Measurements from ENCODE around the gene INHBE.

Gene INHBE

GRCh38 chr12:57455374-57456144 is 452 bp downstream of the INHBE start:
- H3K4me1 ChIP-seq (ENCODE audit: control insufficient read depth, insufficient read depth, low read length): peaks cover 10% of the 10 kb centered on the region
- no peaks in the 10 kb centered on the region for H3K36me3 ChIP-seq (ENCODE audit: control insufficient read depth in 2 of 2, insufficient read depth in 1 of 2, low read length in 2 of 2)
- POLR2A ChIA-PET: interaction anchor here (0.5 to 1.4 kb wide), 11 partner anchors 13 to 226 kb away, joined by 3 to 10 read pairs (median 4); partner anchors contain the start of gene SHMT2
- CTCF ChIA-PET: interaction anchor here (0.6 to 9.7 kb wide), 35 partner anchors 9 to 304 kb away, joined by 3 to 219 read pairs (median 5); partner anchors contain the start of genes INHBC, NXPH4 and SHMT2
- peak overlapping the region; percentile 49; the same call in 1 of the 2 replicates for H3K27ac ChIP-seq (ENCODE audit: extremely low read depth, low read depth, low read length)
- TF ChIP-seq ZNF830 (tag by site-specific recombination; IDR thresholded peaks at IDR 0.05; ENCODE audit: low read depth): no peak
- peak; percentile 36; the same call in 1 of the 2 replicates for TF ChIP-seq KLF9 (tag by site-specific recombination; IDR thresholded peaks at IDR 0.05; ENCODE audit: low read depth)
- no peak for TF ChIP-seq ZFP41 (tag by site-specific recombination; IDR thresholded peaks at IDR 0.05; ENCODE audit: borderline replicate concordance)
- TF ChIP-seq PRDM1 (tag by site-specific recombination; IDR thresholded peaks at IDR 0.05): peak; percentile 57; the same call in 1 of the 2 replicates
- TF ChIP-seq KLF1 (tag by site-specific recombination; IDR thresholded peaks at IDR 0.05): peak; percentile 35; the same call in 1 of the 2 replicates
- TF ChIP-seq SCRT1 (tag by site-specific recombination; IDR thresholded peaks at IDR 0.05; ENCODE audit: borderline replicate concordance): peak; percentile 98
- peak; percentile 36; the same call in 1 of the 2 replicates for TF ChIP-seq PRDM2 (tag by site-specific recombination; IDR thresholded peaks at IDR 0.05; ENCODE audit: borderline replicate concordance)
- no peak for TF ChIP-seq ZBTB8A (tag by site-specific recombination; IDR thresholded peaks at IDR 0.05)
- TF ChIP-seq SCRT2 (tag by site-specific recombination; IDR thresholded peaks at IDR 0.05): peak; percentile 100
- TF ChIP-seq ZSCAN18 (tag by site-specific recombination; IDR thresholded peaks at IDR 0.05): peak; percentile 22; the same call in 1 of the 2 replicates
- 0 out of 2 replicates have a peak, but pooled peaks have one; percentile 17 for TF ChIP-seq SP7 (tag by site-specific recombination; IDR thresholded peaks at IDR 0.05)
- TF ChIP-seq ZBTB48 (tag by site-specific recombination; IDR thresholded peaks at IDR 0.05): no peak
- no peak for TF ChIP-seq EGR2 (tag by site-specific recombination; IDR thresholded peaks at IDR 0.05; ENCODE audit: low read depth)
- TF ChIP-seq MZF1 (tag by site-specific recombination; IDR thresholded peaks at IDR 0.05; ENCODE audit: borderline replicate concordance): no peak
- TF ChIP-seq ZNF223 (tag by site-specific recombination; IDR thresholded peaks at IDR 0.05): no peak
- no peak for TF ChIP-seq ZBTB7A (tag by site-specific recombination; IDR thresholded peaks at IDR 0.05; ENCODE audit: low read depth)
- no peaks in the 10 kb centered on the region for H3K9me3 ChIP-seq (ENCODE audit: control insufficient read depth, insufficient read depth, low read depth, low read length)
- no peak overlapping the region for H3K4me3 ChIP-seq (ENCODE audit: low read depth, low read length)

Measured in HEK293 (cell line).